Gastrocnemius medialis (tissue), 4 donors: ENCODE results near the gene PYGO1.
"Not testable (repeated sequence)": the region's sequence is repeated elsewhere in the genome, so short reads cannot be mapped to it uniquely, and the experiment has no call there.

ENCODE experiments used
- CTCF ChIP-seq, 5 experiments: fragments of 450-650 bp in 3 of 5; fragments of 200-600 bp in 2 of 5; sonication (generic) in 2 of 5; IDR thresholded peaks in 4 of 5; conservative IDR thresholded peaks in 1 of 5; 1 replicate in 4 of 5; 2 replicates in 1 of 5; pipeline ENCODE4 v1.5.1; 2016 to 2019; ENCODE audit warnings: antibody characterized with exemption in 5 of 5, mild to moderate bottlenecking in 3 of 5, moderate library complexity in 3 of 5
- POLR2A ChIP-seq, 2 donors: fragments of 450-650 bp; IDR thresholded peaks; one replicate each; pipeline ENCODE4 v1.6.1; 2017; ENCODE audit warnings: antibody characterized with exemption in 2 of 2, mild to moderate bottlenecking in 2 of 2, moderate library complexity in 2 of 2

- TF ChIP-seq CTCF (IDR thresholded peaks at IDR 0.05 in 4 of 5, conservative IDR thresholded peaks at IDR 0.05 in 1 of 5); POLR2A (IDR thresholded peaks at IDR 0.05): not testable (repeated sequence)
Measured at GRCh38 chr15:55498109-55498938, 89.8 kb downstream of the PYGO1 start.
